Measurements from ENCODE around the gene IDI2. TPM values are rescaled to one million over a fixed set of nuclear protein-coding genes. Genes with fewer than 3 reads are reported as not detected.

The IDI2 gene
- total and polyA plus RNA-seq, 2 experiments from 2014 or later: 0.29 to 0.33 TPM

- DNase-seq (ENCODE audit: low spot score): no peak
- no peak overlapping the region for H3K4me2 ChIP-seq
- H3K4me1 ChIP-seq (ENCODE audit: insufficient read depth): no peaks in the 10 kb centered on the region
- H3K27me3 ChIP-seq: no peaks in the 10 kb centered on the region
- no peaks in the 10 kb centered on the region for H3K9me3 ChIP-seq (ENCODE audit: low read depth)
- H4K20me1 ChIP-seq (ENCODE audit: insufficient read depth, poor library complexity, severe bottlenecking): no peaks in the 10 kb centered on the region
- TF ChIP-seq, protein P1, sequence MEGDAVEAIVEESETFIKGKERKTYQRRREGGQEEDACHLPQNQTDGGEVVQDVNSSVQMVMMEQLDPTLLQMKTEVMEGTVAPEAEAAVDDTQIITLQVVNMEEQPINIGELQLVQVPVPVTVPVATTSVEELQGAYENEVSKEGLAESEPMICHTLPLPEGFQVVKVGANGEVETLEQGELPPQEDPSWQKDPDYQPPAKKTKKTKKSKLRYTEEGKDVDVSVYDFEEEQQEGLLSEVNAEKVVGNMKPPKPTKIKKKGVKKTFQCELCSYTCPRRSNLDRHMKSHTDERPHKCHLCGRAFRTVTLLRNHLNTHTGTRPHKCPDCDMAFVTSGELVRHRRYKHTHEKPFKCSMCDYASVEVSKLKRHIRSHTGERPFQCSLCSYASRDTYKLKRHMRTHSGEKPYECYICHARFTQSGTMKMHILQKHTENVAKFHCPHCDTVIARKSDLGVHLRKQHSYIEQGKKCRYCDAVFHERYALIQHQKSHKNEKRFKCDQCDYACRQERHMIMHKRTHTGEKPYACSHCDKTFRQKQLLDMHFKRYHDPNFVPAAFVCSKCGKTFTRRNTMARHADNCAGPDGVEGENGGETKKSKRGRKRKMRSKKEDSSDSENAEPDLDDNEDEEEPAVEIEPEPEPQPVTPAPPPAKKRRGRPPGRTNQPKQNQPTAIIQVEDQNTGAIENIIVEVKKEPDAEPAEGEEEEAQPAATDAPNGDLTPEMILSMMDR (IDR thresholded peaks at IDR 0.05; ENCODE audit: poor library complexity): no peak
- TF ChIP-seq EZH2 (IDR thresholded peaks at IDR 0.05; ENCODE audit: borderline replicate concordance) (no peak), EZH2phosphoT487 (IDR thresholded peaks at IDR 0.05; ENCODE audit: low read depth, severe bottlenecking, unreplicated experiment) (no peak)
- peak overlapping the region; percentile 23 for H3K27ac ChIP-seq
- no peaks in the 10 kb centered on the region for H3K9me2 ChIP-seq (replicated peaks; ENCODE audit: insufficient read depth)
- peaks cover 5% of the 10 kb centered on the region for H3K36me3 ChIP-seq (replicated peaks; ENCODE audit: insufficient read depth, low read depth)
- H2AFZ ChIP-seq: no peak overlapping the region
- no peaks in the 10 kb centered on the region for H3K79me2 ChIP-seq
- no peak overlapping the region for H3K4me3 ChIP-seq
- WGBS (ENCODE audit: low lambda C conversion rate, missing lambda C conversion rate): 78% methylated on average over 9 of the region's 9 CpGs
These were observed 16.6 kb downstream of the IDI2 start for GRCh38 chr10:1009071-1009494.

DNA sequence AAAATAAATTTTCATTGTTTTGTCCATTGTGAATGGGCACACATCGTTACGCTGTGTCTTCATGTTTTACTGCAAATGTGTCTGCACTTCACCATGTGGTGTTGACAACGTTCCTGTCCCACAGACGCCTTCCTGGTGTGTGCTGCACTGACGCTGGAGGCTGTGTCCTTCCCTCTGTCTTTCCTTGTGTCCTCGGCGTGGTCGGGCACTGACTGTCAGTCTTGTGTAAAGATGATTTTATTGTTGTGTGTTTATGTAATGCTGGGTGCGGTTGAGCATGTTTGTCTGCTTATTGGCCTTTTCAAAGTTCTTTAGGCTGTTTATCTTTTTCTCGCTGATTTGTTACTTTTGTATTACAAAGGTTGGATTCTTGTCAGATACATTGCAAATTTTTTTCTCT, 18.1 kb downstream of the IDI2 start:
- Histone ChIP-seq H3K4me2 (no peak overlapping the region), H3K27me3 (no peaks in the 10 kb centered on the region), H3K9me2 (replicated peaks; ENCODE audit: insufficient read depth) (no peaks in the 10 kb centered on the region), H3K4me3 (no peak overlapping the region), H3K27ac (no peak overlapping the region), H3K79me2 (peaks cover 10% of the 10 kb centered on the region), H2AFZ (no peak overlapping the region), H4K20me1 (ENCODE audit: insufficient read depth, poor library complexity, severe bottlenecking) (no peaks in the 10 kb centered on the region), H3K36me3 (replicated peaks; ENCODE audit: insufficient read depth, low read depth) (peaks cover 7% of the 10 kb centered on the region), H3K9me3 (ENCODE audit: low read depth) (peaks cover 7% of the 10 kb centered on the region), H3K4me1 (ENCODE audit: insufficient read depth) (no peaks in the 10 kb centered on the region)
- 87% methylated on average over 10 of the region's 10 CpGs for WGBS (ENCODE audit: low lambda C conversion rate, missing lambda C conversion rate)
- TF ChIP-seq, protein P1 (IDR thresholded peaks at IDR 0.05; ENCODE audit: poor library complexity): no peak
- TF ChIP-seq EZH2phosphoT487 (IDR thresholded peaks at IDR 0.05; ENCODE audit: low read depth, severe bottlenecking, unreplicated experiment) (no peak), EZH2 (IDR thresholded peaks at IDR 0.05; ENCODE audit: borderline replicate concordance) (no peak)
- no peak for DNase-seq (ENCODE audit: low spot score)

GRCh38 chr10:1006573-1006972, 19.1 kb downstream of the IDI2 start:
- Histone ChIP-seq H3K9me3 (ENCODE audit: low read depth) (peaks cover 12% of the 10 kb centered on the region), H3K4me3 (no peak overlapping the region), H3K79me2 (peaks cover 19% of the 10 kb centered on the region), H2AFZ (no peak overlapping the region), H3K9me2 (replicated peaks; ENCODE audit: insufficient read depth) (no peaks in the 10 kb centered on the region), H3K27me3 (no peaks in the 10 kb centered on the region), H3K36me3 (replicated peaks; ENCODE audit: insufficient read depth, low read depth) (peaks cover 13% of the 10 kb centered on the region), H3K4me2 (no peak overlapping the region), H3K27ac (no peak overlapping the region), H4K20me1 (ENCODE audit: insufficient read depth, poor library complexity, severe bottlenecking) (no peaks in the 10 kb centered on the region), H3K4me1 (ENCODE audit: insufficient read depth) (no peaks in the 10 kb centered on the region)
- no peak for TF ChIP-seq EZH2 (IDR thresholded peaks at IDR 0.05; ENCODE audit: borderline replicate concordance)
- no peak for TF ChIP-seq EZH2phosphoT487 (IDR thresholded peaks at IDR 0.05; ENCODE audit: low read depth, severe bottlenecking, unreplicated experiment)
- TF ChIP-seq, protein P1 (IDR thresholded peaks at IDR 0.05; ENCODE audit: poor library complexity): no peak
- 97% methylated on average over 9 of the region's 9 CpGs for WGBS (ENCODE audit: low lambda C conversion rate, missing lambda C conversion rate)
- DNase-seq (ENCODE audit: low spot score): no peak
